ENCODE data around the gene LGR5. TPM values are rescaled to one million over a fixed set of nuclear protein-coding genes. Genes with fewer than 3 reads are reported as not detected.

LGR5 gene
- total RNA-seq: 1 to 10 TPM in 3 of 4 donors, under 1 TPM in 1; 0.97 to 5.5 (median 2.9) TPM

GRCh38 chr12:71439613-71440344 lies at the start of gene LGR5:
TSS of gene LGR5 (plus strand) at chr12:71439798. CDS start at chr12:71440081, 283 bp downstream.
- TF ChIP-seq EP300 (IDR thresholded peaks at IDR 0.05) (no peak), POLR2A (IDR thresholded peaks at IDR 0.05) (peak in 1 of 2 donors; percentile 32), POLR2AphosphoS5 (IDR thresholded peaks at IDR 0.05) (no peak), CTCF (IDR thresholded peaks at IDR 0.05) (no peak)
- H3K4me3 ChIP-seq: peak within 1 kb of the TSS; percentile 63
- peaks cover 9% of the 10 kb centered on the region for H3K9me3 ChIP-seq
- H3K27ac ChIP-seq: no peak within 1 kb of the TSS
- H3K36me3 ChIP-seq: no peaks in the 10 kb centered on the region
- peaks cover 69% of the 10 kb centered on the region for H3K27me3 ChIP-seq
- DNase-seq (ENCODE audit: low spot score in 2 of 2): peak in 1 of 2 donors; percentile 70
- peaks cover 27% of the 10 kb centered on the region for H3K4me1 ChIP-seq
- WGBS: under 1% methylated on average over 38 of the region's 65 CpGs

- no peak for DNase-seq (ENCODE audit: low spot score in 2 of 2)
- Histone ChIP-seq H3K4me1 (no peaks in the 10 kb centered on the region), H3K4me3 (no peak overlapping the region), H3K36me3 (no peaks in the 10 kb centered on the region), H3K27ac (no peak overlapping the region), H3K27me3 (no peaks in the 10 kb centered on the region), H3K9me3 (no peaks in the 10 kb centered on the region)
- 47% methylated on average over 10 of the region's 10 CpGs for WGBS
- TF ChIP-seq EP300 (IDR thresholded peaks at IDR 0.05): no peak
- peak in 1 of 2 donors; percentile 69 for TF ChIP-seq CTCF (IDR thresholded peaks at IDR 0.05)
Observed at GRCh38 chr12:71392521-71393145, 47.0 kb upstream of the LGR5 start.

GRCh38 chr12:71393625-71394024 lies 46.0 kb upstream of the LGR5 start:
- no peak overlapping the region for H3K27ac ChIP-seq
- no peak for TF ChIP-seq EP300 (IDR thresholded peaks at IDR 0.05)
- TF ChIP-seq POLR2A (IDR thresholded peaks at IDR 0.05): no peak
- no peak for TF ChIP-seq POLR2AphosphoS5 (IDR thresholded peaks at IDR 0.05)
- TF ChIP-seq CTCF (IDR thresholded peaks at IDR 0.05): no peak
- H3K27me3 ChIP-seq: no peaks in the 10 kb centered on the region
- DNase-seq (ENCODE audit: low spot score in 2 of 2): no peak
- no peaks in the 10 kb centered on the region for H3K4me1 ChIP-seq
- H3K9me3 ChIP-seq: no peaks in the 10 kb centered on the region
- no peak overlapping the region for H3K4me3 ChIP-seq
- 44% methylated on average over 4 of the region's 4 CpGs for WGBS
- H3K36me3 ChIP-seq: no peaks in the 10 kb centered on the region

GRCh38 chr12:71397433-71397954 lies 42.1 kb upstream of the LGR5 start:
- no peak for TF ChIP-seq POLR2A (IDR thresholded peaks at IDR 0.05)
- TF ChIP-seq EP300 (IDR thresholded peaks at IDR 0.05): no peak
- no peak for TF ChIP-seq POLR2AphosphoS5 (IDR thresholded peaks at IDR 0.05)
- TF ChIP-seq CTCF (IDR thresholded peaks at IDR 0.05): no peak
- no peaks in the 10 kb centered on the region for H3K27me3 ChIP-seq
- no peaks in the 10 kb centered on the region for H3K4me1 ChIP-seq
- no peaks in the 10 kb centered on the region for H3K9me3 ChIP-seq
- H3K36me3 ChIP-seq: no peaks in the 10 kb centered on the region
- no peak overlapping the region for H3K27ac ChIP-seq
- no peak for DNase-seq (ENCODE audit: low spot score in 2 of 2)
- WGBS: 65% methylated on average over 1 of the region's 1 CpG
- no peak overlapping the region for H3K4me3 ChIP-seq

GRCh38 chr12:71399197-71399596 lies 40.4 kb upstream of the LGR5 start:
- no peaks in the 10 kb centered on the region for H3K36me3 ChIP-seq
- DNase-seq (ENCODE audit: low spot score in 2 of 2): no peak
- no peaks in the 10 kb centered on the region for H3K4me1 ChIP-seq
- H3K27ac ChIP-seq: no peak overlapping the region
- no peak for TF ChIP-seq POLR2A (IDR thresholded peaks at IDR 0.05)
- no peak for TF ChIP-seq EP300 (IDR thresholded peaks at IDR 0.05)
- TF ChIP-seq POLR2AphosphoS5 (IDR thresholded peaks at IDR 0.05): no peak
- TF ChIP-seq CTCF (IDR thresholded peaks at IDR 0.05): no peak
- no peak overlapping the region for H3K4me3 ChIP-seq
- 70% methylated on average over 2 of the region's 2 CpGs for WGBS
- H3K27me3 ChIP-seq: no peaks in the 10 kb centered on the region
- no peaks in the 10 kb centered on the region for H3K9me3 ChIP-seq
